RWPE1 (cell line): ENCODE measurements around the gene ANXA7.

Experiments
- CTCF ChIA-PET: fragments of 350-600 bp; sonication (Branson Sonifier 250); formaldehyde crosslinking; extraction: SDS; loops from one replicate; lab custom pipeline; 2021; lab: Yijun Ruan, JAX
- POLR2A ChIA-PET: fragments of 400-600 bp; formaldehyde crosslinking; extraction: SDS; loops from one replicate; lab custom pipeline; 2020; ENCODE audit warnings: antibody characterized with exemption; ENCODE audit not compliant: low non-redundant PET; lab: Yijun Ruan, JAX
- DNase-seq: peaks from one replicate; pipeline ENCODE4 v3.0.0; 2012; ENCODE audit warnings: low spot score
- H3K27ac ChIP-seq: fragments of 450-650 bp; 2 replicates; pipeline ENCODE4 v1.5.1; 2017
- TF ChIP-seq, protein P1 (sequence below): fragments of 450-650 bp; conservative IDR thresholded peaks from 2 replicates; pipeline ENCODE4 v1.5.1; 2017; ENCODE audit warnings: low read depth, mild to moderate bottlenecking

ANXA7 gene

GRCh38 chr10:73379064-73379748 is 34.7 kb downstream of the ANXA7 start:
- H3K27ac ChIP-seq, result no peak overlapping the region
- POLR2A ChIA-PET, result no interaction called here
- CTCF ChIA-PET, result interaction anchor here (0.5 to 1.2 kb wide), 4 partner anchors 16 to 127 kb away, joined by 3 to 7 read pairs (median 4); no protein-coding TSS in a partner anchor
- DNase-seq, result no peak
- TF ChIP-seq, protein P1, sequence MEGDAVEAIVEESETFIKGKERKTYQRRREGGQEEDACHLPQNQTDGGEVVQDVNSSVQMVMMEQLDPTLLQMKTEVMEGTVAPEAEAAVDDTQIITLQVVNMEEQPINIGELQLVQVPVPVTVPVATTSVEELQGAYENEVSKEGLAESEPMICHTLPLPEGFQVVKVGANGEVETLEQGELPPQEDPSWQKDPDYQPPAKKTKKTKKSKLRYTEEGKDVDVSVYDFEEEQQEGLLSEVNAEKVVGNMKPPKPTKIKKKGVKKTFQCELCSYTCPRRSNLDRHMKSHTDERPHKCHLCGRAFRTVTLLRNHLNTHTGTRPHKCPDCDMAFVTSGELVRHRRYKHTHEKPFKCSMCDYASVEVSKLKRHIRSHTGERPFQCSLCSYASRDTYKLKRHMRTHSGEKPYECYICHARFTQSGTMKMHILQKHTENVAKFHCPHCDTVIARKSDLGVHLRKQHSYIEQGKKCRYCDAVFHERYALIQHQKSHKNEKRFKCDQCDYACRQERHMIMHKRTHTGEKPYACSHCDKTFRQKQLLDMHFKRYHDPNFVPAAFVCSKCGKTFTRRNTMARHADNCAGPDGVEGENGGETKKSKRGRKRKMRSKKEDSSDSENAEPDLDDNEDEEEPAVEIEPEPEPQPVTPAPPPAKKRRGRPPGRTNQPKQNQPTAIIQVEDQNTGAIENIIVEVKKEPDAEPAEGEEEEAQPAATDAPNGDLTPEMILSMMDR, result no peak

- DNase-seq, result no peak
- no peak overlapping the region for H3K27ac ChIP-seq
- TF ChIP-seq, protein P1, result no peak
- ChIA-PET POLR2A (no interaction called here), CTCF (interaction anchor here (1.4 kb wide), 1 partner anchor 18 kb away, joined by 3 read pairs; the partner anchor contains the start of gene CFAP70)
Observed at GRCh38 chr10:73376679-73377078, 37.2 kb downstream of the ANXA7 start.

DNA sequence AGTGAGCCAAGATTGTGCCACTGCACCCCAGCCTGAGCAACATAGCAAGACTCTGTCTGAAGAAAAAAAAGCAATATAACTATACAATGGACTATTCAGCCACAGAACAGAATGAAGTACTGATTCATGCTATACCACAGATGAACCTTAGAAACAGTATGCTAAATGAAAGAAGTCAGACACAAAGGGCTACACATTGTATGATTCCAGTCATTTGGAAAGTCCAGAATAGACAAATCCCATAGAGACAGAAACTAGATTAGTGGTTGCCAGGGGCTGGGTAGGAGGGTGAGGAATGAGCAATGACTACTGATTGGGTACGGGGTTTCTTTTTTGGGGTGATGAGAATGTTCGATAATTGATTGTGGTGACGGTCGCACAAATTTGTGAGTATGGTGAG is 45.6 kb downstream of the ANXA7 start:
- no peak overlapping the region for H3K27ac ChIP-seq
- TF ChIP-seq, protein P1, result no peak
- DNase-seq, result no peak
- CTCF ChIA-PET, result no interaction called here
- POLR2A ChIA-PET, result no interaction called here

DNA sequence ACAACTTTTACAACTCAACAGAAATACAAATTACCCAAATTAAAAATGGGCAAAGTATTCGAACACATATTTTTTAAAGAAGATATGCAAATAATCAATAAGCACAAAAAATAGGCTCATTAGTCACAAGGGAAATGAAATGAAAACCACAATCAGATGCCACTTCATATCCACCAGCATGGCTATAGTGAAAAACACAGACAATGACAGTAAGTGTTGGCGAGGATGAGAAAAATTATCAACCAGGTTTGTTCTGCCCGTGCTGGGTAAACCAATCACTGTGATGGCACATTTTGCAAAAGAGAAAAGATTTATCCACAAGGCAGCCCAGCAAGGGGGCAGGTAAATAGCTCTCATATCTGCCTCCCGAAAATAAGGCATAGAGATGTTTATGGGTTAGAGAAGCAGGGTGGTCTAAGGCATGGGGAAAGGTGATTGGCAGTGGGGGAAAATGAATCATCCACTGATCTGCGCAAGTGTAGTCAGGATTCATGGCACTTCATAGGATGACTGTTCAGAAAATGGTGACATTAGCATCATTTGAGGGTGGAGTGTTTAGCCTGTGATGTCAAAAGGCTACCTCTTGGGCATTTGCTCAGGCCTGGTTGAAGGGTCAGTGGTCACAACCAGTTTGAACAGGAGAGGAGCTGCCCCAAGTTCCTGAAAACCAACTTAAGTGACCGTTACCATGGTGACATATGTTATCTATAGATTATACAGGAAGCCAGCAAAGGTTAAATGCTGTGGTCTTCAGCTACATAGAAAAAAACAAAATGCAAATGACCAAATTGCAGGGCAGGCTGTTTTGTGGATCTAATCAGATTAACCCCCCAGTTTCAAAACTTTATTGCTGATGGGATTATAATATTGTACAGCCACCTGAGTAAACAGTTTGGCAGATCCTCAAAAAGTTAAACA is 47.2 kb downstream of the ANXA7 start:
- CTCF ChIA-PET, result interaction anchor here (0.7 kb wide), 1 partner anchor 252 kb away, joined by 3 read pairs; no protein-coding TSS in a partner anchor
- H3K27ac ChIP-seq, result no peak overlapping the region
- TF ChIP-seq, protein P1, result no peak
- POLR2A ChIA-PET, result interaction anchor here (0.6 kb wide), 1 partner anchor 11 kb away, joined by 3 read pairs; no protein-coding TSS in a partner anchor
- DNase-seq, result no peak

DNA sequence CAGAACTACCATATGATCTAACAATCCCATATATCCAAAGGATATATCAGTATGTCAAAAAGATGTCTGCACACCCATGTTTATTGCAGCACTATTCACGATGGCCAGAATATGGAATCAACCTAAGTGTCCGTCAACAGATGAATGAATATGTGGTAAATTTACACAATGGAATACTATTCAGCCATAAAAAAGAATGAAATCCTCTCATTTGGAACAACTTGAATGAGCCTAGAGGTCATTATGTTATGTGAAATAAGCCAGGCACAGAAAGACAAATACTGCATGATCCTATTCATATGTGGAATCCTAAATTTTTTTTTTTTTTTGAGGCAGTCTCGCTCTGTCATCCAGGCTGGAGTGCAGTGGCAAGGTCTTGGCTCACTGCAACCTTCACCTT is 48.9 kb downstream of the ANXA7 start:
- ChIA-PET POLR2A (no interaction called here), CTCF (no interaction called here)
- TF ChIP-seq, protein P1, result no peak
- no peak overlapping the region for H3K27ac ChIP-seq
- DNase-seq, result no peak

GRCh38 chr10:73359492-73359891 is 54.4 kb downstream of the ANXA7 start:
- H3K27ac ChIP-seq, result no peak overlapping the region
- POLR2A ChIA-PET, result no interaction called here
- DNase-seq, result no peak
- CTCF ChIA-PET, result interaction anchor here (0.6 to 1.2 kb wide), 2 partner anchors 17 to 103 kb away, joined by 3 to 4 read pairs; no protein-coding TSS in a partner anchor
- TF ChIP-seq, protein P1, result no peak
